ENCODE data around the gene NCOA3.

Gene NCOA3

GRCh38 chr20:47669927-47670890 lies 168.5 kb downstream of the NCOA3 start:
- ATAC-seq = no peak
- TF ChIP-seq POU6F1 (CRISPR knock-in tag; IDR thresholded peaks at IDR 0.05; ENCODE audit: borderline replicate concordance, low read depth) (no peak), BACH2 (CRISPR knock-in tag; IDR thresholded peaks at IDR 0.05; ENCODE audit: borderline replicate concordance) (no peak), GLIS3 (CRISPR knock-in tag; IDR thresholded peaks at IDR 0.05) (no peak), ZFP3 (CRISPR knock-in tag; IDR thresholded peaks at IDR 0.05) (no peak), ZC3H10 (CRISPR knock-in tag; IDR thresholded peaks at IDR 0.05) (no peak), CREB5 (CRISPR knock-in tag; IDR thresholded peaks at IDR 0.05; ENCODE audit: low read depth) (no peak), ZNF565 (CRISPR knock-in tag; conservative IDR thresholded peaks at IDR 0.05; ENCODE audit: low read depth) (no peak), OSR1 (CRISPR knock-in tag; IDR thresholded peaks at IDR 0.05) (no peak), ZNF8 (CRISPR knock-in tag; IDR thresholded peaks at IDR 0.05) (no peak), TSHZ2 (CRISPR knock-in tag; IDR thresholded peaks at IDR 0.05) (no peak), RARB (CRISPR knock-in tag; IDR thresholded peaks at IDR 0.05) (no peak), TOX (CRISPR knock-in tag; IDR thresholded peaks at IDR 0.05; ENCODE audit: borderline replicate concordance) (no peak), ZNF70 (CRISPR knock-in tag; IDR thresholded peaks at IDR 0.05) (no peak), ESRRG (CRISPR knock-in tag; IDR thresholded peaks at IDR 0.05) (no peak)

- ATAC-seq = no peak
- TF ChIP-seq CSRNP3 (CRISPR knock-in tag; IDR thresholded peaks at IDR 0.05) = no peak
These were observed 169.2 kb downstream of the NCOA3 start for GRCh38 chr20:47670913-47671312.

GRCh38 chr20:47672166-47672565 lies 170.5 kb downstream of the NCOA3 start:
- no peak for ATAC-seq
- TF ChIP-seq CREB5 (CRISPR knock-in tag; IDR thresholded peaks at IDR 0.05; ENCODE audit: low read depth) = no peak
- no peak for TF ChIP-seq TCF4 (CRISPR knock-in tag; IDR thresholded peaks at IDR 0.05; ENCODE audit: borderline replicate concordance)
- no peak for TF ChIP-seq ZC3H10 (CRISPR knock-in tag; IDR thresholded peaks at IDR 0.05)
- no peak for TF ChIP-seq POU6F1 (CRISPR knock-in tag; IDR thresholded peaks at IDR 0.05; ENCODE audit: borderline replicate concordance, low read depth)
- no peak for TF ChIP-seq ZNF565 (CRISPR knock-in tag; conservative IDR thresholded peaks at IDR 0.05; ENCODE audit: low read depth)
- TF ChIP-seq PATZ1 (CRISPR knock-in tag; IDR thresholded peaks at IDR 0.05; ENCODE audit: borderline replicate concordance) = no peak
- TF ChIP-seq ZFP30 (CRISPR knock-in tag; IDR thresholded peaks at IDR 0.05) = no peak
